GM23248 (cell line): ENCODE measurements around the gene TRAF5.

Experiments
- EZH2 ChIP-seq: fragments of 200-600 bp; sonication (generic); IDR thresholded peaks from 2 replicates; pipeline ENCODE4 v1.6.1; 2018; ENCODE audit warnings: antibody characterized with exemption, mild to moderate bottlenecking; ENCODE audit not compliant: insufficient read depth, poor library complexity, severe bottlenecking
- EZH2phosphoT487 ChIP-seq: fragments of 200-600 bp; sonication (generic); IDR thresholded peaks from 2 replicates; pipeline ENCODE4 v1.6.1; 2018; ENCODE audit warnings: antibody characterized with exemption, moderate library complexity, mild to moderate bottlenecking, low read depth; ENCODE audit not compliant: insufficient read depth

GRCh38 chr1:211338224-211338620, 11.6 kb downstream of the TRAF5 start:
- no peak for TF ChIP-seq EZH2
- TF ChIP-seq EZH2phosphoT487 = no peak
